GM19351 (cell line): ENCODE measurements around the gene UBE2D1.
A peak's percentile ranks its signal among the peaks of the same experiment; 100 is the strongest.

Experiments used
- ATAC-seq: cut with Tn5 transposase; IDR thresholded peaks from one replicate; pipeline ENCODE4 v1.9.1; 2021; ENCODE audit warnings: mild to moderate bottlenecking, moderate library complexity; ENCODE audit not compliant: unreplicated experiment

UBE2D1 gene

GRCh38 chr10:58336242-58336641, 1.4 kb downstream of the UBE2D1 start:
- no peak for ATAC-seq

GRCh38 chr10:58341422-58341821, 6.6 kb downstream of the UBE2D1 start:
- ATAC-seq, result no peak

GRCh38 chr10:58341947-58342346, 7.1 kb downstream of the UBE2D1 start:
- no peak for ATAC-seq

- ATAC-seq, result no peak
Measured at GRCh38 chr10:58347967-58348366, 13.2 kb downstream of the UBE2D1 start.

GRCh38 chr10:58348571-58349033, 13.8 kb downstream of the UBE2D1 start:
- ATAC-seq, result no peak

GRCh38 chr10:58350023-58350422, 15.2 kb downstream of the UBE2D1 start:
- ATAC-seq, result no peak

GRCh38 chr10:58350619-58351323, 16.0 kb downstream of the UBE2D1 start:
- no peak for ATAC-seq

GRCh38 chr10:58351616-58352578, 17.1 kb downstream of the UBE2D1 start:
- ATAC-seq, result no peak

GRCh38 chr10:58352956-58353610, 18.3 kb downstream of the UBE2D1 start:
- ATAC-seq, result no peak

GRCh38 chr10:58356756-58357155, 21.9 kb downstream of the UBE2D1 start:
- no peak for ATAC-seq

GRCh38 chr10:58358314-58358933, 23.6 kb downstream of the UBE2D1 start:
- no peak for ATAC-seq

GRCh38 chr10:58358947-58359346, 24.1 kb downstream of the UBE2D1 start:
- ATAC-seq, result no peak

- ATAC-seq, result no peak
Measured at GRCh38 chr10:58359541-58359940, 24.7 kb downstream of the UBE2D1 start.

- ATAC-seq, result no peak
Measured at GRCh38 chr10:58360412-58361004, 25.7 kb downstream of the UBE2D1 start.

GRCh38 chr10:58361353-58361752, 26.5 kb downstream of the UBE2D1 start:
- ATAC-seq, result no peak

GRCh38 chr10:58362027-58362789, 27.4 kb downstream of the UBE2D1 start:
- ATAC-seq, result no peak

- no peak for ATAC-seq
Measured at GRCh38 chr10:58367069-58367468, 32.3 kb downstream of the UBE2D1 start.

GRCh38 chr10:58371473-58371872, 36.7 kb downstream of the UBE2D1 start:
- ATAC-seq, result no peak

GRCh38 chr10:58372607-58373441, 38.0 kb downstream of the UBE2D1 start:
- ATAC-seq, result peak; percentile 88
